GM23338 (cell line): ENCODE data around the gene LIFR.

Experiments used
- CTCF ChIP-seq, 2 experiments: fragments of 200-600 bp in 1 of 2; sonication (generic) in 1 of 2; conservative IDR thresholded peaks; 2 replicates each; pipeline versions ENCODE4 v1.5.1 to v1.6.1; 2016 to 2017; ENCODE audit warnings: antibody characterized with exemption in 2 of 2, low read depth in 2 of 2, mild to moderate bottlenecking in 2 of 2, moderate library complexity in 1 of 2
- ETS1 ChIP-seq: IDR thresholded peaks from 2 replicates; pipeline ENCODE4 v1.6.1; 2016; ENCODE audit warnings: antibody characterized with exemption
- EZH2 ChIP-seq: fragments of 200-600 bp; sonication (generic); IDR thresholded peaks from one replicate; pipeline ENCODE4 v1.8.0; 2017; ENCODE audit warnings: antibody characterized with exemption, mild to moderate bottlenecking, low read depth; ENCODE audit not compliant: unreplicated experiment
- EZH2phosphoT487 ChIP-seq: fragments of 200-600 bp; sonication (generic); IDR thresholded peaks from one replicate; pipeline ENCODE4 v1.8.1; 2018; ENCODE audit warnings: antibody characterized with exemption; ENCODE audit not compliant: unreplicated experiment
- POLR2AphosphoS5 ChIP-seq: IDR thresholded peaks from 2 replicates; pipeline ENCODE4 v1.6.1; 2016; ENCODE audit warnings: antibody characterized with exemption, low read depth
- STAT1 ChIP-seq: IDR thresholded peaks from one replicate; pipeline ENCODE4 v1.6.1; 2016; ENCODE audit warnings: antibody characterized with exemption; ENCODE audit not compliant: unreplicated experiment
- ZNF114 ChIP-seq: fragments of 250-450 bp; sonication (Bioruptor Pico); IDR thresholded peaks from 2 replicates; pipeline ENCODE4 v1.5.0; 2020; ENCODE audit warnings: mild to moderate bottlenecking, moderate library complexity
- TF ChIP-seq, protein P1 (sequence below): IDR thresholded peaks from one replicate; pipeline ENCODE4 v1.6.1; 2018; ENCODE audit warnings: antibody characterized with exemption; ENCODE audit not compliant: unreplicated experiment

GRCh38 chr5:38446029-38446522 lies 110.4 kb downstream of the LIFR start:
- TF ChIP-seq CTCF (conservative IDR thresholded peaks at IDR 0.05; ENCODE audit: low read depth in 2 of 2) (no peak), EZH2 (no peak), POLR2AphosphoS5 (no peak), EZH2phosphoT487 (no peak), ETS1 (no peak), ZNF114 (no peak), STAT1 (no peak)
- TF ChIP-seq, protein P1, sequence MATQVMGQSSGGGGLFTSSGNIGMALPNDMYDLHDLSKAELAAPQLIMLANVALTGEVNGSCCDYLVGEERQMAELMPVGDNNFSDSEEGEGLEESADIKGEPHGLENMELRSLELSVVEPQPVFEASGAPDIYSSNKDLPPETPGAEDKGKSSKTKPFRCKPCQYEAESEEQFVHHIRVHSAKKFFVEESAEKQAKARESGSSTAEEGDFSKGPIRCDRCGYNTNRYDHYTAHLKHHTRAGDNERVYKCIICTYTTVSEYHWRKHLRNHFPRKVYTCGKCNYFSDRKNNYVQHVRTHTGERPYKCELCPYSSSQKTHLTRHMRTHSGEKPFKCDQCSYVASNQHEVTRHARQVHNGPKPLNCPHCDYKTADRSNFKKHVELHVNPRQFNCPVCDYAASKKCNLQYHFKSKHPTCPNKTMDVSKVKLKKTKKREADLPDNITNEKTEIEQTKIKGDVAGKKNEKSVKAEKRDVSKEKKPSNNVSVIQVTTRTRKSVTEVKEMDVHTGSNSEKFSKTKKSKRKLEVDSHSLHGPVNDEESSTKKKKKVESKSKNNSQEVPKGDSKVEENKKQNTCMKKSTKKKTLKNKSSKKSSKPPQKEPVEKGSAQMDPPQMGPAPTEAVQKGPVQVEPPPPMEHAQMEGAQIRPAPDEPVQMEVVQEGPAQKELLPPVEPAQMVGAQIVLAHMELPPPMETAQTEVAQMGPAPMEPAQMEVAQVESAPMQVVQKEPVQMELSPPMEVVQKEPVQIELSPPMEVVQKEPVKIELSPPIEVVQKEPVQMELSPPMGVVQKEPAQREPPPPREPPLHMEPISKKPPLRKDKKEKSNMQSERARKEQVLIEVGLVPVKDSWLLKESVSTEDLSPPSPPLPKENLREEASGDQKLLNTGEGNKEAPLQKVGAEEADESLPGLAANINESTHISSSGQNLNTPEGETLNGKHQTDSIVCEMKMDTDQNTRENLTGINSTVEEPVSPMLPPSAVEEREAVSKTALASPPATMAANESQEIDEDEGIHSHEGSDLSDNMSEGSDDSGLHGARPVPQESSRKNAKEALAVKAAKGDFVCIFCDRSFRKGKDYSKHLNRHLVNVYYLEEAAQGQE, result no peak
